HCT116 (cell line): ENCODE results near the gene ZNF773.
"Not testable (repeated sequence)": the region's sequence is repeated elsewhere in the genome, so short reads cannot be mapped to it uniquely, and the experiment has no call there.

Experiments used
- CEBPB ChIP-seq: IDR thresholded peaks from 2 replicates; pipeline ENCODE4 v1.6.1; 2012; ENCODE audit warnings: low read depth
- EZH2 ChIP-seq: fragments of 200-600 bp; sonication (generic); IDR thresholded peaks from 2 replicates; pipeline ENCODE4 v1.6.1; 2017; ENCODE audit warnings: antibody characterized with exemption, mixed run types
- EZH2phosphoT487 ChIP-seq: fragments of 200-600 bp; IDR thresholded peaks from 2 replicates; pipeline ENCODE4 v1.6.1; 2018; ENCODE audit warnings: antibody characterized with exemption, borderline replicate concordance
- FOSL1 ChIP-seq: IDR thresholded peaks from 2 replicates; pipeline ENCODE4 v1.6.1; 2012; ENCODE audit warnings: low read depth
- POLR2A ChIP-seq: IDR thresholded peaks from 2 replicates; pipeline ENCODE4 v1.7.0; 2011; ENCODE audit warnings: borderline replicate concordance; ENCODE audit not compliant: insufficient read depth, insufficient read length; ENCODE audit errors: extremely low read depth
- POLR2AphosphoS5 ChIP-seq: IDR thresholded peaks from 2 replicates; pipeline ENCODE4 v1.6.1; 2011; ENCODE audit warnings: mild to moderate bottlenecking, low read depth, low read length, moderate library complexity
- RAD21 ChIP-seq: IDR thresholded peaks from 2 replicates; pipeline ENCODE4 v1.6.1; 2012; ENCODE audit warnings: low read depth, mild to moderate bottlenecking
- SP1 ChIP-seq: IDR thresholded peaks from 2 replicates; pipeline ENCODE4 v1.6.1; 2012; ENCODE audit warnings: low read depth
- YY1 ChIP-seq: IDR thresholded peaks from 2 replicates; pipeline ENCODE4 v1.6.1; 2011; ENCODE audit warnings: low read length, low read depth, moderate library complexity, mild to moderate bottlenecking; ENCODE audit not compliant: insufficient replicate concordance; ENCODE audit errors: extremely low read depth
- ZFX ChIP-seq: fragments of 450-650 bp; IDR thresholded peaks from 2 replicates; pipeline ENCODE4 v1.6.1; 2017
- TF ChIP-seq, protein P1 (sequence below), 3 experiments: fragments of 200-600 bp in 1 of 3; sonication (generic) in 1 of 3; IDR thresholded peaks in 2 of 3; conservative IDR thresholded peaks in 1 of 3; 2 replicates each; pipeline ENCODE4 v1.5.1; 2012 to 2017; ENCODE audit warnings: low read depth in 2 of 3, low read length in 2 of 3, antibody characterized with exemption in 1 of 3, borderline replicate concordance in 1 of 3, control low read depth in 1 of 3, mild to moderate bottlenecking in 1 of 3, mixed read lengths in 1 of 3, mixed run types in 1 of 3, moderate library complexity in 1 of 3; ENCODE audit not compliant: insufficient read depth in 1 of 3
- TF ChIP-seq, protein P2 (sequence below): IDR thresholded peaks from 2 replicates; pipeline ENCODE4 v1.6.1; 2011; ENCODE audit warnings: mild to moderate bottlenecking, low read length, moderate library complexity; ENCODE audit not compliant: insufficient replicate concordance; ENCODE audit errors: extremely low read depth
- TF ChIP-seq, protein P3 (sequence below): IDR thresholded peaks from 2 replicates; pipeline ENCODE4 v1.6.1; 2012
- TF ChIP-seq, protein P4 (sequence below): IDR thresholded peaks from 2 replicates; pipeline ENCODE4 v1.6.1; 2012

DNA sequence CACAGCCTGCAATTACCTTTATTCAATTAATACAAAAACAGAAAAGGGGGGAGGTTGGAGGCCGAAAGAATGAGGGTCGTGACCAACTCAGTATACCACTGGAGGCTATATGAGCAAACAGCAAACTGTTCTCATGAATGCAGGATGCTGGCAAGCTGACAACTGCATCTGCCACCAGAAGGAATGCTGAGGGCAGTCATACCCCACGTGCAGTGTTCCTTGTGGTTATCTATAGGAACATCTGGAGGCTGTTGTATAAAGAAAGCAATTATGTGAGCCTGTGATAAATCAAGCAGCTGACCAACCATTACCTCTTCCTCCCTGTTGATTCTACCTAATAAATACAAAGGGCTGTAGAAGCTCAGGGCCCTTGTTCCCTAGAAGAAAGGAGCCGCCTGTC is 18.3 kb downstream of the ZNF773 start:
- TF ChIP-seq CEBPB, POLR2AphosphoS5, POLR2A, SP1, EZH2, RAD21, YY1, FOSL1, EZH2phosphoT487, ZFX: not testable (repeated sequence)
- TF ChIP-seq, protein P1, sequence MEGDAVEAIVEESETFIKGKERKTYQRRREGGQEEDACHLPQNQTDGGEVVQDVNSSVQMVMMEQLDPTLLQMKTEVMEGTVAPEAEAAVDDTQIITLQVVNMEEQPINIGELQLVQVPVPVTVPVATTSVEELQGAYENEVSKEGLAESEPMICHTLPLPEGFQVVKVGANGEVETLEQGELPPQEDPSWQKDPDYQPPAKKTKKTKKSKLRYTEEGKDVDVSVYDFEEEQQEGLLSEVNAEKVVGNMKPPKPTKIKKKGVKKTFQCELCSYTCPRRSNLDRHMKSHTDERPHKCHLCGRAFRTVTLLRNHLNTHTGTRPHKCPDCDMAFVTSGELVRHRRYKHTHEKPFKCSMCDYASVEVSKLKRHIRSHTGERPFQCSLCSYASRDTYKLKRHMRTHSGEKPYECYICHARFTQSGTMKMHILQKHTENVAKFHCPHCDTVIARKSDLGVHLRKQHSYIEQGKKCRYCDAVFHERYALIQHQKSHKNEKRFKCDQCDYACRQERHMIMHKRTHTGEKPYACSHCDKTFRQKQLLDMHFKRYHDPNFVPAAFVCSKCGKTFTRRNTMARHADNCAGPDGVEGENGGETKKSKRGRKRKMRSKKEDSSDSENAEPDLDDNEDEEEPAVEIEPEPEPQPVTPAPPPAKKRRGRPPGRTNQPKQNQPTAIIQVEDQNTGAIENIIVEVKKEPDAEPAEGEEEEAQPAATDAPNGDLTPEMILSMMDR (IDR thresholded peaks at IDR 0.05 in 2 of 3, conservative IDR thresholded peaks at IDR 0.05 in 1 of 3; ENCODE audit: borderline replicate concordance in 1 of 3, insufficient read depth in 1 of 3, low read depth in 2 of 3, low read length in 2 of 3): not testable (repeated sequence)
- TF ChIP-seq, protein P2, sequence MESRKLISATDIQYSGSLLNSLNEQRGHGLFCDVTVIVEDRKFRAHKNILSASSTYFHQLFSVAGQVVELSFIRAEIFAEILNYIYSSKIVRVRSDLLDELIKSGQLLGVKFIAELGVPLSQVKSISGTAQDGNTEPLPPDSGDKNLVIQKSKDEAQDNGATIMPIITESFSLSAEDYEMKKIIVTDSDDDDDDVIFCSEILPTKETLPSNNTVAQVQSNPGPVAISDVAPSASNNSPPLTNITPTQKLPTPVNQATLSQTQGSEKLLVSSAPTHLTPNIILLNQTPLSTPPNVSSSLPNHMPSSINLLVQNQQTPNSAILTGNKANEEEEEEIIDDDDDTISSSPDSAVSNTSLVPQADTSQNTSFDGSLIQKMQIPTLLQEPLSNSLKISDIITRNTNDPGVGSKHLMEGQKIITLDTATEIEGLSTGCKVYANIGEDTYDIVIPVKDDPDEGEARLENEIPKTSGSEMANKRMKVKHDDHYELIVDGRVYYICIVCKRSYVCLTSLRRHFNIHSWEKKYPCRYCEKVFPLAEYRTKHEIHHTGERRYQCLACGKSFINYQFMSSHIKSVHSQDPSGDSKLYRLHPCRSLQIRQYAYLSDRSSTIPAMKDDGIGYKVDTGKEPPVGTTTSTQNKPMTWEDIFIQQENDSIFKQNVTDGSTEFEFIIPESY: not testable (repeated sequence)
- TF ChIP-seq, protein P3, sequence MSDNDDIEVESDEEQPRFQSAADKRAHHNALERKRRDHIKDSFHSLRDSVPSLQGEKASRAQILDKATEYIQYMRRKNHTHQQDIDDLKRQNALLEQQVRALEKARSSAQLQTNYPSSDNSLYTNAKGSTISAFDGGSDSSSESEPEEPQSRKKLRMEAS: not testable (repeated sequence)
- TF ChIP-seq, protein P4, sequence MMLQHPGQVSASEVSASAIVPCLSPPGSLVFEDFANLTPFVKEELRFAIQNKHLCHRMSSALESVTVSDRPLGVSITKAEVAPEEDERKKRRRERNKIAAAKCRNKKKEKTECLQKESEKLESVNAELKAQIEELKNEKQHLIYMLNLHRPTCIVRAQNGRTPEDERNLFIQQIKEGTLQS: not testable (repeated sequence)
